GM19023 (cell line): ENCODE results near the gene ZDHHC3.
"Not testable (repeated sequence)": the region's sequence is repeated elsewhere in the genome, so short reads cannot be mapped to it uniquely, and the experiment has no call there.

Source experiments
- ATAC-seq: cut with Tn5 transposase; IDR thresholded peaks from one replicate; pipeline ENCODE4 v1.9.1; 2021; ENCODE audit warnings: mild to moderate bottlenecking, moderate library complexity; ENCODE audit not compliant: unreplicated experiment

ZDHHC3 gene

GRCh38 chr3:44996556-44996969 lies 20.6 kb upstream of the ZDHHC3 start:
- no peak for ATAC-seq

DNA sequence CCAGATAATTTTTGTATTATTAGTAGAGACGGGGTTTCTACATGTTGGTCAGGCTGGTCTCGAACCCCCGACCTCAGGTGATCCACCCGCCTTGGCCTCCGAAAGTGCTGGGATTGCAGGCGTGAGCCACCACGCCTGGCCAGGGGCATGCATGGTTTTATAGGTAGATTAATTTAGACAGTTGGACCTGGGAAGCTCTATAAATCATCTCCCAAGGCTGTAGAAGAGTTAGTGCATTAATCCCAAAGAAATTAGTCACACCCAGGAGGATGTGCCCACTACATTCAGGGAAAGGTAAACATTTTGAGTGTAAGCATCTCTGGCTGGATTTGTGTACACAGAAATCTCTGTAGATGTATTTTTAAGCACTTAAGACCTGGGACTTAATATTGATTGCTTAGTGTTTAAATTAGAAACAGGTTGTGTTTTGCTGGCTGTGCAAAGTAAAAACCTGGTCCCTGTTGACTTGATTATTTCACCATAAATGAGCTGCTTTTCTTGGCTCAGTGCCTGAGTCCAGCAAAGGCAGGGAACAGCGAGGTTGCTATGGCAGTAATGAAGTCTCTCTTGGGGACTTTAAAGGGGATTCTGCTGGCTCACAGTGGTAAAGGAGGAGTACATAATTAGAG lies 19.3 kb upstream of the ZDHHC3 start:
- ATAC-seq = no peak

- ATAC-seq = no peak
Measured at GRCh38 chr3:44993471-44994205, 17.7 kb upstream of the ZDHHC3 start.

DNA sequence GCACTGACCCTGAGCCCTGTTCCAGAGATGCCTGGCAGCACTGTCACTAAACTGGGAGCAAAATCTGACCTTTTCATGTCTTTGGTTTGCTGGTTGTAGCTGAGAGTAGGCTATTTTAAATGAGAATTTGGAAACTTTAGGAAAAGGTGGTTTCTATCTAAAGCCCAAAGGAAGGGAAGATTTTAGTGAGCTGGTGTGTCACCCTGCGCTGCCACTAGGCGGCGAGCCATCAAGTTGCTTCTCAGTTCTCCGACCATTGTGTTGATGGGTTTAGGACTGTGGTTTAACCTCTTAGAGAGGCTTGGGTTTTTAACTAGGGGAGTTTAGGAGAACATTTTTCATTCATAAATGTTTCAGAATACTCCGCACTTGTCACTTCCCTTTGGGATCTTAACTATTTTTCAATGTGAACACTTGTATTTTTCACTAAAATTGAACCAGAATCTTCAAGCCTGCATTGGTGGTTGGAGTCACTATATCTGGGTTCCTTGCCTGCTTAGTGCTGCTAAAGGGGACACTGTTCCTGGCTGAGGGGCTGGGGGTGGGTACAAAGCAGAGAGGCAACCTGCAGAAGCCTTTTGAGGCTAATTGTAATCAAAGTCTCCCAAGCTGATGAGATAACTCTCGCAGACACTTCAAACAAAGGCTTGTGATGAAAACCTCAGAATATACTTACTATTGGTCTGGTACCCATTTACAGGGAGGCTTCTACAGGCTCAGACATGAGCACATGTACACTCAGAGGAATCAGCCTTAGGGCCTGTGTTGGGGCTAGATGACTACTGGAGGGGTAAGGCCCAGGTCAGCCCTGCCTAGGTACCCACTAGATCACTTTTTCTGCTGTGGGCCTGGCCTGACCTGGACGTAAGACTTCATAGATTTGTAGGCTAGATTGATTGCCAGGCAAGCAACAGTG lies 16.8 kb upstream of the ZDHHC3 start:
- ATAC-seq = no peak

- ATAC-seq = no peak
Measured at GRCh38 chr3:44991326-44991725, 15.4 kb upstream of the ZDHHC3 start.

DNA sequence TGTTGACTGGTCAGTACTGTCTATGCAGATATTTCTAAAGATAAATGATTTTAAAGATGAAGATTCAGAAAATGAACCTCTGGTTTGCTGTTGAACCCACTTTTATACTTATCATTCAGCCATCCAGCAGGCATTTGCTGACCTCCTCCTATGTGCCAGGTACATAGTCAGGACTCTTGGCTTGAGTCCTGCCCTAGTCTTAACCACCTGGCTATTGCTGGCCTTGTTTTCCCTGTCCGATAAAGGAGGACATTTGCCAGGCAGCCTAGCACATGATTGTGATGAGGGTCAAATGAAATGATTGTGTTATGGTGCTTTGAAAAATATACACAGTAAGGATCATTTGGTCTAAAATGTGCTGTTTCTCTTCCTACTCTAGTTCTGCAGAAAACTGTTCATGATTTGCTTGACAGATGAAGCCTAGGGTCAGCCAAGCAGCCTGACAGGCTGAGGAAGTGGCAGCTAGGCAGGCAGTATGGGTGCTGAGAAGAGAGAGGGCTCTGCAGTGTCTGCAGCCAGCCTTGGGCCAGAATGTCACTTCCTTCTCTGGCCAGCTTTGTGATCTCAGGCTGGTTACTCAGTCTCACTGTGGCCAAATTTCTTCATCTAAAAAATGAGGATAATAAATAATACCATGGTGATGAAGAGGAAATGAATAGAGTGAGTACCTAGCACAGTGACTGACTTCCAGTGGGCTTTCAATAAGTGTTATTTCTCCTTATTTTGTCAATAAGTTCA lies 13.8 kb upstream of the ZDHHC3 start:
- ATAC-seq = no peak

GRCh38 chr3:44989141-44989540 lies 13.2 kb upstream of the ZDHHC3 start:
- no peak for ATAC-seq

GRCh38 chr3:44988073-44988472 lies 12.1 kb upstream of the ZDHHC3 start:
- no peak for ATAC-seq

DNA sequence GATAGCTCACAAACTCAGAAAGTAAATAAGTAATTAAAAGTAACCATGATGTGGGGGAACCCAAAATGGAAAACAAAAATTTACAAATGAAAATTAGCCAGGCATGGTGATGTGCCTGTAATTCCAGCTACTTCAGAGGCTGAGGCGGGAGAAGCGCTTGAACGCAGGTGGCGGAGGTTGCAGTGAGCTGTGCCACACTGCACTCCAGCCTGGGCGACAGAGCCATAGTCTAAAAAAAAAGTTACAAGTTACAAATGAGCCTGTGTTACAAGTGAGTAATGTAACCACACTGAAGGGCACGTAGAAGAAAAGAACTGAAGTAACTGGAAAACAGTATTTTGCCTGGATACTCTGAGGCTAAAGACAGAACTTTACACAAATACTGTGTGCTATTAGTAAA lies 11.4 kb upstream of the ZDHHC3 start:
- no peak for ATAC-seq

DNA sequence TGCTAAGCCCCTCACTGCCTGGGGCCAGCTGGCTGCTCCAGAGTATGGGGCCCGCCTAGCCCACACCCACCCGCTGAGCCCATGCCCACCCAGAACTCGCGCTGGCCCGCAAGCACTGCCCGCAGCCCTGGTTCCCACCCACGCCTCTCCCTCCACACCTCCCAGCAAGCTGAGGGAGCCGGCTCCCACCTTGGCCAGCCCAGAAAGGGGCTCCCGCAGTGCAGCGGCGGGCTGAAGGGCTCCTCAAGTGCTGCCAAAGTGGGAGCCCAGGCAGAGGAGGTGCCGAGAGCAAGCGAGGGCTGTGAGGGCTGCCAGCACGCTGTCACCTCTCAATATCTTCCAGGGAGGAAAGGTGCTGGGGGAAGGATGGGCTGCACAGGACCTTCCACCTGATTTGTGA lies 10.4 kb upstream of the ZDHHC3 start:
- ATAC-seq = not testable (repeated sequence)

GRCh38 chr3:44984335-44984734 lies 8.4 kb upstream of the ZDHHC3 start:
- no peak for ATAC-seq

DNA sequence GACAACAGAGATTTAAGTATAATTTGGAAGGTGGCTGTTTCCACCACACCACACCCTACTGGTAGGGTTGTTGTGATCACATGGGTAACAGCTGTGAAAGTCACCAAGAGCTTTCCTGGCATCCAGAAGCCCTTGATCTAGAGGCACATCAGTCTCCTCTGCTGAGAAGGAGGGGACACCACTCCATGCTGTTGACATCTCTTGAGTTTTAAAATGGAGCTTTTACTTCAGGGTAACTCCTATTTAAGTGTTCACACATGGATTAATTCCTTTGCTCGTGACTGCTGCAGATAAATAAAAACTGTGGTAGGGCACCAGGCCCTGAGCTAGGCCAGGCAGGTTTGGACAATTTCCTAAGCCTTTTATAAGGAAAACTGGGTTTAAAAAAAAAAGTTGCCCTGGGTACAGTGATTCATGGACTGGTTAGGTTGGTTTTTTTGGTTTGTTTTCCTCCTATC lies 7.5 kb upstream of the ZDHHC3 start:
- no peak for ATAC-seq

GRCh38 chr3:44982817-44983216 lies 6.8 kb upstream of the ZDHHC3 start:
- ATAC-seq = no peak

DNA sequence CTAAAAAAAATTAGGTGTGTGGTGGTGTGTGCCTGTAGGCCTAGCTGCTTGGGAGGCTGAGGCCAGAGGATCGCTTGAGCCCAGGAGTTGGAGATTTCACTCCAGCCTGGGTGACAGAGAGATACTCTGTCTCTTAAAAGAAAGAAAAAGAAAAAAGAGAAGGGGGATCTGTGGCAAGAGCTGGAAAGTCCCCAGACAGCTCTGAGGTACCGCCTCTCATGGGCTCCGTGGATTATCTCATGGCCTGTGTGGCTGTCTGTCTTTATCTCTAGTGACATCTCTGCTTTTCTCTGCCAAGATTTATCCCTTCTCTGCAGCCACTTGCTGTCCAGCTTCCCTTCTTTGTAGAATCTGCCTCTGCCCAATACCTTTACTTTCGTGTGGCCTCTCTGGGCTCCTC lies 5.8 kb upstream of the ZDHHC3 start:
- ATAC-seq = no peak

DNA sequence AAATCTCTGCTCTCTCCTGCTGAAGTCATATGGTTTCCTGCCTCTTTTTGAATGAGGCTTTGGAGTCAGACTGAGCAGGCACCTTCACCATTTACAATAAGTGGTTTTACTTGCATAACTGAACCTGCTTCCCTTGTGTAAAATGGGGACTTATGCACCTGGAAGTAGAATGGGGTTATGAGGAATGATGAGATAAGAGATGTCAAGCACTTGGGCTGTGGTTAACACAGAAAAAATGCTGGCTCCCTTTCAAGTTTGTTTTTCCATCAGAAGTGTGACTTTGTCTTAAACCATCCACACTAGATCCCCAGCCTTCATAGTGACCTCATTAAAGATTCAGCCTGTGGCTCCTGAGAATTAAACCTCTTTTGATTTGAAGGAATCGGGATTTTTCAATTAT lies 5.2 kb upstream of the ZDHHC3 start:
- ATAC-seq = no peak

DNA sequence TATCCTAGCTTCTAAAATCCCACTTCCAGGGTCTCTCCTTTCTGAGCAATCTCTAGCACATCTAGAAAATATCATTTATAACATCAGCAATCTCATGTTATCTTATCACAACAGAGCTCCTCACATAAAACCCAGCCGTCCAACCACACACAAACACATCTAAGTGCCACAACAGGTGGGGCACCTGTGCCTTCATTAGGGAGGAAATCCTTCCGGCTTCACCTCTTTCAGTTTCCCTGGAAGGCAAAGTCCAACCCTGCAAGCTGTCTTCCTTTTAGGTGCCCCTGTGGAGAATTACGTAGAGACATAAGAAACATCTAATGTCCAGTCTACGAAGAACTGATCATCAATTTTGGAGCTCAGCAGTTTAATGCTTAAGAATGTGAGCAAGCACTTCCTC lies 1.6 kb downstream of the ZDHHC3 start:
- ATAC-seq = no peak

DNA sequence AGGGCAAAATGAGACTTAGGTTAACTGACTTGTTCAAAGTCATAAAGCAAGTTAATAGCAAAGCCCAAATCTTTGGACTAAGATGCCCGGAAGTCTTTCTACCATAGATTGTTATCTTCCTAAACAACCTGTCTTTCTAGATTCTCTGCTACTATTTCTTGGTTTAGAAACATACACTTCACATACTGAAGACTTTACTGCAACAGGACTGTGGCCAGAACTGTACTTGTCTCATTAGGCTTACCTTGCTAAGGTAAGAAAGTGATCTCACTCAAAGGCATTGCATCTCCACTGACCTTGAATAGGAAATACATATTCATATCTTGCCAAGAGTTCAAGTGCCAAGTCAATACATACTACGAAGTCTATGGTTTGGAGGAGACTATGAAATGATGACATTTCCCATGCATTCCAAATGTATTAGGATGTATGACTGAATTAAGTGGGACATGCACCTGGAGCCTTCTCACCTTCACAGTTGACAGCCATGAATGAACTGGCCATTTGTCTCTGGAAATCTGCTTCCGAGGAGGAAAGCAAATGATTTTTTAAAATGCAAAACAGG lies 5.0 kb downstream of the ZDHHC3 start:
- ATAC-seq = no peak

GRCh38 chr3:44969828-44970179 lies 6.2 kb downstream of the ZDHHC3 start:
- ATAC-seq = no peak

DNA sequence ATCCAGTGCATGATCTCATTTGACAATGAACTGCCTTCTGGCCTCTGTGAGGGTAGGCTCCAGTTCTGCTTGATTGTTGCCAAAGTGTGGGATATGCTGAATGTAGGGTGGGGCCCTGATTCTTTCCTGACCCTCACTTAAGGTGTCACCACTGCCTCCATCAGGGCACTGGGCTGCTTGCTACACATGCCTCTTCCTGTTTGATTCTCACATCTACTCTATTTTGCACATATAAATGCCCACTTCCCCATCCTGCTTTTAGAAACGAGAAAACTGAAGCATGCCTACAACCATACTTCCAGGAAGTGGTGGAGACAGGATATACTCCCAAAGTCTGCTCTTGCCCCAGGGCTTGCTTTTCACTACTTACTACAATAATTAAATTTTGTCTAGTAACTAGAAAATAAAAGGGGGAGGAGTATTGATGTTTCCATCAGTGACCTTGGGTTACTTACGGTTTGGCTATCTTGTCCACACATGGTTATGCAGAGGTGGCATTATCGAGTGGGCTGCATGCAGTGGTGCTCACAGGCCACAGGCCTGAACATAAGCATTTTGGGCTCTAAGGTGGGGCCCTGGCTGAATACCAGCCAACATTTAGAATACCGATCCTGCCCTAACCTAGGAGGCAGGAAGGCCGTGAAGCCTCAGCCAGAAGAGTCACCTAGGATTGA lies 6.7 kb downstream of the ZDHHC3 start:
- no peak for ATAC-seq

DNA sequence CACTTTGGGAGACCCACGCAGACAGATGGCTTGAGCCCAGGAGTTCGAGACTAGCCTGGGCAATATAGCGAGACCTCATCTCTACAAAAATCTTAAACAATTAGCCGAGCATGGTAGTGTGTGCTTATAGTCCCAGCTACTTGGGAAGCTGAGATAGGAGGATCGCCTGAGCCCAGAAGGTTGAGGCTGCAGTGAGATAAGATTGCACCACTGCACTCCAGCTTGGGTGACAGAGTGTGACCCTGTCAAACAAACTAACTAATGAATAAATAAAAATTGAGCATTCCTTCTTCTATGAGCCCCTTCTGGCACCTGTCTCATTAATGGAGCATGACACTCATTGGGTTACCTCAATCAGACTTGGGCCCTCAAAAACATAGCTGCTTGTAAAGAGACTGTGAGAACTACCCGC lies 7.5 kb downstream of the ZDHHC3 start:
- ATAC-seq = no peak
